ENCODE measurements around the gene SSBP3.
"Not testable (repeated sequence)": the region's sequence is repeated elsewhere in the genome, so short reads cannot be mapped to it uniquely, and the experiment has no call there.

SSBP3 gene

DNA sequence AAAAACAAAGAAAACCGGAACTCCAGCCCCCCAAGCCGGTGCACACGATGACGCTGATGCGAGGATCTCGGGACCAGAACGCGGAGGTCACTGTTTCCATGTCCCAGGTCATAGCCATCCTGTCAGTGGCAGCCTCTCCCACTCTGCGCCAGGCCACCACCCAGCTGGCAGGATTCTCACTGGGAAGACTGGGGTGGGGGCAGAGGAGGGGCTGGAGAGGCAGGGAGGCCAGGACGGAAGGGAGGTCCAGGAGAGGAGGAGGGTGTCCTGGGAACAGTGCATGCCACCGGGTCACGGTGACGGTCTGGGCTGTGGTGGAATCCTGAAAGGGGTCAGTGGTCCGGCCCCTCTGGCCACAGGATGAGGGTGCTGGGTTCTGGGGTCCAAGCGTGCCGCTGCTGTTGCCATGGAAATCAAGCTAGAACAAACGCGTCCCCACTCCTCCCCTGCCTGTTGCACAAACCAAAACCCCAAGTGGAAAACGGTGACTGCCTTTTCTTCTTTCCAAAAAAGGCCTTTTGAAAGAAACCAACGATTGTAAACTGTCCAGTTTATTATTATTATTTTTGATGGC, 180.1 kb downstream of the SSBP3 start:
- DNase-seq (ENCODE audit: low read depth in 1 of 2, low spot score in 1 of 2) = no peak

DNA sequence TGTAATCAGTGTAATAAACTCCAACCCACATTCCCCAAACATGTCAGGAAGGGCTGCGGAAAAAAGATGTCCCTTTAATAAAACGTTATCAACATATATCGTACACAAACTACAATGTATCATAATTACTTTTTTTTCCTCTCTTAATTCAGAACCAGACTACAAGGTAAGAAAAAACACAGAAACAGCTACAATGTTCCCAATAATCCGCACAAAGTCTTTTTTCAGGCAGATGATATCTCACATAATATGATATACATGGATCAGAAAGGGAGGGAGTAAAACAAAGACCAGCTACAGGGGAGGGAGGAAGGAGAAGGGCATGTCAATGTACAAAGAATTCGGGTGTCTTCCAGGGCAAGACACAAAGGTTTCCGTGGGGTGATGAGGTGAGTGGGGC, 180.8 kb downstream of the SSBP3 start:
- DNase-seq (ENCODE audit: low read depth in 1 of 2, low spot score in 1 of 2) = no peak

DNA sequence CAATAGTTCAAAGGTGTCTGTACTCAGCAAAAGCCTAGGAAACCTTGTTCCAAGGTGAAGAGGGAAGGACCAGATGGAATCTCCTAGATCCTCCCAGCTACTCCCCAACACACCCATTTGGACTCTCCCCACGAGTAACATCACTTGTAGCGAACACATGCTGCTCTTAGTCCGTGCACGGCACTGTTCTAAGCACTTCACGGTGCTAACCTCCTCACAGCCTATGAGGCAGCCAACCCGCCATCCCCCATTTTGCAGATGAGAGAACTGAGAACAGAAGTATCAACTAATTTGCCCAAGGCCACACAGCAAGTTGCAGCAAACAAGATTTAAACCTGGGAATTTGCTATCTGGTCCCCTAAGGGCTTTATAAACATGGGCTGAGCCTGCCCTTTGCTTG, 182.0 kb downstream of the SSBP3 start:
- no peak for DNase-seq (ENCODE audit: low read depth in 1 of 2, low spot score in 1 of 2)

DNA sequence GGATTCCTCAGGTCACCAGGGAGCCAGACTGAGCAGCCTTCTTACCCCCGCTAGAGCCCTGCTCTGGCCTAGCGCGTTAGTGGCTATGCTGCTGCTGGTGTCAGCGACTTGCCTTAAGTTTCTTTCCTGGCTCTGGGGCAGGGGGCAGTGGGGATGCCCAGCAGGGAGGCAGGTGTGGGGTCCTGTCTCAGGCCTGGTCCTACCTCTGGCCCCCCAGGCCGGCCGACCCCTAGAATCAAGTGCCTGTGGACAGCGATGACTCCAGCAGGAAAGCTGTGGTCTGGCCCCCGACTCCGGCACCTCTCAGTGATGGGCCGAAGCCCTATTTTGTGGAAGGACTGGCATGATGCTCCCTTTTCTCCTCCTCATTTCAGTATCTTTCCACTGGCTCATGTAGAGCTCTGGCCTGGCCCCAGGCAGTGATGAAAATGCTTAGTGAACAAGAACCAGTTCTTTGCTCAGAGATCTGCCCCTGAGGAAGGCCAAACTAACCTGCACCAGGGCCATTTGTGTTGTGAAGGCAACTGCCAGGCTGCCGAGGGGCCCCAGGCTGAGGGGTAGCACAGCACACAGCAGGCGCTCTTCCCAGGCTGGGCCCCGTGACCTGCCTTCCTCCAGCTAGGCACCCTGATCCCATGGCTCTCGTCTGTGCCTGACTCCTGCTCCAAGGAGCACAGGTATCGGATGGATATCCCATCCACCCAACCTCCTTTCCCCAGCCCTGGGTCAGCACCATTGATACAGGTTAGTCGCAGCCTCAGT, 182.6 kb downstream of the SSBP3 start:
- DNase-seq (ENCODE audit: low read depth in 1 of 2, low spot score in 1 of 2) = no peak

DNA sequence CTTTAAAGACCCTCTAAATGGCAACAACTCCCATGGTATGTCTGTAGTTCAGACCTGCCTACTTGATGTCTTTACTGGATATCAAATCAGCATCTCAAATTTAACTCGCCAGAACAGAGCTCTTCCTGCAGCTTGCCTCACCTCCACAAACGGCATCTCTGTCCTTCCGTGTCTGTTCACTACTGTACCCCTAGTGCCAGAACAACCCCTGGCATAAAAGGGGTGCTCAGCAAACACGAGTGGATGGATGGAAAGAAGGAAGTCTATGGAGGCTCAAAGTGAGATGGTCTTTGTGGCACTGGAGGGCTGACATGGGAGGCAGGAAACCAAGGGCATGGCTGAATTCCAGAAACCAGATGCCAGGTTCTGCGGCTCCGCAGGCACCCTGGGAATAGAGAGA, 183.5 kb downstream of the SSBP3 start:
- DNase-seq (ENCODE audit: low read depth in 1 of 2, low spot score in 1 of 2) = no peak

DNA sequence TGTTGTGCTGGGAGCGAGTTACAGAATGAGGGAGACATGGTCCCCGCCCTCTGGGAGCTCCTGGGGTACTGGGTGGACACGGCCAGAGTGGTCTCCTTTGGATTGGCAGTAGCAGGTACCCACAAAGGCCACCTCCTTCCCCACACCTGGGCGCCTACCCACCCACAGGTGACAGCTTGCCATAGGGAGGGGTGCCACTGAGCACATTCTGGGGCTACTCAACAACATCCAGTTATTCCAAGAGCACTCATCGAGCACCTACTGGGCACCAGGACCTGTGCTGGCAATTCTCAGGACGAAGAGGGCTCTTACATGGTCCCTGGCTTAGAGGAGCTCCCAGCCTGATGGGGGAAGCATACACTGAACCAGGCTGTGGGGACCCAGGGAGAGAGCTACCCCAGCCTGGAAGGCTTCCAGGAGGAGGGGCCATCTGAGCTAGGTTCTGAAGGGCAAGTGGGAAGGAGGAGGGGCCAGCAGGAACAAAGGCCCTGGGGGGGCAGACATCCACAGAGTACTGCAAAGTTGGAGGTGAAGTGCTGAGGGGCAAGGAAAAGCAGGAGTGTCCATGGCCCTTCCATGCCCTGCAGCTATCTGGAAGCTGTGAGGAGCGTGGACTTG, 184.2 kb downstream of the SSBP3 start:
- no peak for DNase-seq (ENCODE audit: low read depth in 1 of 2, low spot score in 1 of 2)

DNA sequence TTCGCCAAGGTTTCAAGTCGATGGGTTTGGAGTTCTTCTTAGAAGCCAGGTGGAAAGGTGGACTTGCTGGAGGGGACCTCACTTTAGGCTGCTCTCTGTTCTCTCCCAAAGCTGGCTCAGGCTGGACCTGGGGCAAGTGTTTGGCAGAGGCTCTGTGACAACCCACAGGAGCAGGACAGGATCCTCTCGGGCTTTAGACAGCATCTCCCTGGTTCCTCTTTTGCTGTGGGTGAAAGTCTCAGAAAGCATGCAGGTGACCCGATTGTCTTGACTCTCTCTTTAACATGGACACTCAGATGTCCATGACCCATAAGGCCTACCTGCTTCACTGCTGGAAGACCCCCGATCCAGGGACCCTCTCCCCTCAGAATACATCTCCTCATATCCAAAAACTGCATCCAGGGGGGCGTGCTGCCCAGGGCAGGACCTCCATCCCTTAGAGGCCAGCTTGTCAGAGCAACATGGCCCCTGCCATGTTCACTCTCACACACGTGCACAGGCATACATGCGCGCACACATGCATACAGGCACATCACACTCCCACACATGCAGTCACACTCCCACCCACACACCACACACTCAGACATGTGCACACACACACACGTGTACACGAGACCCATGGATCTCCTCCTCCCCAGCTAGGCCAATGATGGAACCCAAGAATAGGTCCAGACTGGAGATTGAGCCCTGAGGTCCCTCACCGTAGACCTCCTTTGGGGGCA, 184.9 kb downstream of the SSBP3 start:
- DNase-seq (ENCODE audit: low read depth in 1 of 2, low spot score in 1 of 2) = no peak

DNA sequence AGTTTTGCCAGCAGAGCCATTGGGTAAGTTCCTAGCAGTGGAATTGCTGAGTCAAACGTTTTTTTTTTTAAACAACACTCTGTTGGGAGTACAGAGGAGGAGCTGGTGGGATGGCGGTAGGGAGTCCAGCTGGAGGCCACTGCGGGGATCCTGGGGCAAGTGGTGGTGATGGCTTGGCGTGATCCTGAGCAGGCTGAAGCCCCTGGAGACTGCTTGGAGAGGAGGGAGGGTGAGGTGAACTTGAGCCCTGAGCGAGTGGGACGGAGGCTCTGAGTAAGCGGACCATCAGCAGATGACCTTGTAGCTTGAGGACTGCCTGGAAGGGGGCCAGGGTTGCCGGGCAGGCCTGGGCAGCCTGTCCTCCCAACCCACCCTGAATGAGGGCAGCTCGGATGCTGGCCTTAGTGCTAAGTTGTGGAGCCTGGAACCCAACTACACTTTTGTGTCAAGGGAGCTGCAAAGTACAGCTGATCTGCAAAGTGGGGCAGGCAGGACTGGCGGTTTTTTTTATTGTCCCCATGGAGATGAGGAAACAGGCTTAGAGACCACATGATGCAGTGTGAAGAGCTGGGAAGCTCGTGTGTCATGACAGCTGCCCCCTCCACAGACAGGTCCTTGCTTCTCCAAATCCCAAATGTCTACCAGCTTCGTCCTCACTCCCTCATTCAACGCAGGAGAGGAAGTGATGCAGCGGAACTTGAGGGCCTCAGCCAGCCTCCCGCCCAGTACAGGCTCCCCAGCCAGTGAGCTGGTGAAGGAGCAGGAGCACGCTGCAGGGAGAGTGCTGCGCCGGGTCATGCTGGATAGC, 186.0 kb downstream of the SSBP3 start:
- no peak for DNase-seq (ENCODE audit: low read depth in 1 of 2, low spot score in 1 of 2)

DNA sequence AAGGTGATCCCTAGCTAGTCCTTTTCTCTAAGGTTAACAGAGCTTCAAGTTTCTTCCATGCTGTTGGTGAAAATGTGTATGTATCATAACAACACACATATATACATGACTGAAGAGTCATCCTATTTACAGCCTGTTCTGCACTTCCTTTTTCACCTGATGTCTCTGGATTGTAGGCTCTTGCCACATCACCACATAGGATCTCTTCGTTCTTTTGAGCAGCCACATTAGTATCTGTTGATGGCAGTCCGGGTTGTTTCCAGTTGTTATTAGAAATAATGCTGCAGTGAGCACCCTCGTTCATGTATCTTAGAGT, 186.5 kb downstream of the SSBP3 start:
- no peak for DNase-seq (ENCODE audit: low read depth in 1 of 2, low spot score in 1 of 2)

DNA sequence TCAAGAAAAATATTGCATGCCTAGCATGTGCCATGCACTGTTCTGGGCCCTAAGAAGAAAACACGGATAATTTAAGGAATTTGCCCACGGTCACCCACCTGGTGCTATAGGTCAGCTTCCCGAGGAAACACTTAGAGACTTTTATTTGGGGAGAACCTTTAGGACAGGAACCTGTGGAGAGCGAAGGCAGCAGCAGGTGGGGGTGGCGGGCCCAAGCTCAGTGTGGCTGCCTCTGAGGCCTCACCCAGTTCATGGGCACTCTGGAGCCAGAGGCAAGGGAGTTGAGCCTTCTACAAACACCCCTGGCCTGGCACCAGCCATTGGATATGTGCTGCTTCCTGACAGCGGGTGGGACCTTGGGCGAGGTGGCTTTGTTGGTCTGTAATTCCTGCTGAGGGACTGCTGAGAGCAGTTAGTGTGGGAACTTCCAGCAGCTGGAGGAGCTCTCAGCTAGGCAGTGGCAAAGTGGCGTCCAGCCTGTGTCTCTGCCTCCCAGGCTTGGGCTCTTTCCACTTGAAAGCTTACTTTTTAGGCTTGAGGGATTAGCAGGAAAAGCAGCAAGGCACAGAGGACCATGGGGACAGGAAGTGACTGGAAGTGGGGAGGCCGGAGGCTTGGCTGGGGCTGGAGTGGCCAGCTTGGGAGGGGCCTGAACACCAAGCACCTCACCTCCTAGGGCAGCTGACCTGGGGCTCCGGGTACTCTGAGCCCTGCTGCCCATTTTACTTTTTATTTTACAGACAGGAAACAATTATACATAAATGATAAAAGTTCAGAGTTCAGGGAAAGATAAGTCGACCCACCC, 187.1 kb downstream of the SSBP3 start:
- DNase-seq (ENCODE audit: low read depth in 1 of 2, low spot score in 1 of 2) = no peak

DNA sequence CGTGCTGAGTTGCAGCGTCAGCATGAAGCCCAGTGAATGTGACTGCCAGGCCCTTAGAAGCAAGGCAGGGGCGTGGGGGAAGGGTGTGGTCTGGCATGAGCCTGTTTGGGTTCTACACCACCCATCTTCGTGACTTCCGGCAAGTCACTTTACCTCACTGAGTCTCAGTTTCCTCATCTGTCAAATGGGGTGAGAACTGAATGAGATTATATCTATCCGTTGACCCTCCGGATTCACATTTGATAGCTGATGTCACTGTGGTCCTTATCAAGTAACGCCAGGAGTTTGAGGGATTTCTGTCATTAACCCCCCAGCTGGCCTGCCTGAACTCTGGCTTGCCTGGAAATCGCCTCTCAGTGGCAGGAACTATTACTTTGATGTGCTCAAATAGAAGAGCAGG, 190.7 kb downstream of the SSBP3 start:
- DNase-seq (ENCODE audit: low read depth in 1 of 2, low spot score in 1 of 2) = no peak

DNA sequence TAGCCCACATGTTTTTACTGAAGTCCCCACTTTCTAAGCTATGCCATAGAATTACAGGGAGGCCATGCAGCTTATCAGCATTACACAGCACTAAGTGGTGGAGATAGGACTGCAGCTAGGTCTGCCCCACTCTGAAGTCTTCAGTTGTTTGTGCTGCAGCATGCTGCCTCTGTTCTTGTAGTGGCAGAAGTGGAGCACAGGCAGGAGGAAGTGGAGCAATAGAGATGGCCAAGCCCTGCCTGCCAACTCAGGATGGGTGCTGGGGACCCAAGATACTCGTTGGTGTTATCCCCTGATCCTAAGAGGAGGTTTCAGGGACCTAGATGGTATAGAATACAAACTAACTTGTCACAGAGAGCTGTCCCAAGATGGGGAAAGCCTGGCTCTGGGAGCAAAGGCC, 193.3 kb downstream of the SSBP3 start:
- DNase-seq (ENCODE audit: low read depth in 1 of 2, low spot score in 1 of 2) = no peak

DNA sequence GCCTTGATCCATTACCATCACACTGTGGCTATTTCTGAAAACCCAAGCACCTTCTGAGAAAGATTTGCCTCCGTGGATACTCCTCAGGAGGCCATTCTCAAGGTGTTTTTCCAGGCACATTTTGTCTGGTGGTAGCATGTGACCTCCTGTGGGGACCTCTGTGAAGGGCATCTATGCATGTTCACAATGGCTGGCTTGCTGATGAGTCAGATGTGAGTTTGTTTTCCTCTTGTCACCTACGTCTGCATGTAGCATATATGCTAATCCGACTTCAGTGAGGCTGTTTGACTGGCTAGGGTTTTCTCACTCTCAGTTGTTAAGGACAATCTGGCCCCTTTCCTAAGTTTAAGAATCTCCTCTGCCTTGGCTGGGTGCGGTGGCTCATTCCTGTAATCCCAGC, 198.3 kb downstream of the SSBP3 start:
- not testable (repeated sequence) for DNase-seq (ENCODE audit: low read depth in 1 of 2, low spot score in 1 of 2)

DNA sequence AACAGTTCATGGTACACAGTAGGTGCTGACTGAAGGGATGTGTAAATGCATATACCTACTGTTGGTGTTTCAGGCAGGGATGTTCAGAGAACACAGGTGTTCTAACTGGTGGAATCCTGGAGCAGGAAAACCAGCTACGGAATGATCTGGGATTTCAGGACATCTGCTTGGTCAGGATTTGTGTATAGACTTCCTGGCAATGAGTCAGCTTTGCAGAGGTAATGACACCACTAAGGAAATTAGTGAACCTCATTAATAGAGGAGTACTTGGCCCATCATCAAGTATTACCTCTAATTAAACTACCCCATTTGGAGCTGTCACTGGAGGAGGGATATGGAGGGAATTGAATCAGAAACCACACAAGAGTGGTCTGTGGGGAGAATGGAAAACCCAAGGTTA, 198.9 kb downstream of the SSBP3 start:
- DNase-seq (ENCODE audit: low read depth in 1 of 2, low spot score in 1 of 2) = no peak

DNA sequence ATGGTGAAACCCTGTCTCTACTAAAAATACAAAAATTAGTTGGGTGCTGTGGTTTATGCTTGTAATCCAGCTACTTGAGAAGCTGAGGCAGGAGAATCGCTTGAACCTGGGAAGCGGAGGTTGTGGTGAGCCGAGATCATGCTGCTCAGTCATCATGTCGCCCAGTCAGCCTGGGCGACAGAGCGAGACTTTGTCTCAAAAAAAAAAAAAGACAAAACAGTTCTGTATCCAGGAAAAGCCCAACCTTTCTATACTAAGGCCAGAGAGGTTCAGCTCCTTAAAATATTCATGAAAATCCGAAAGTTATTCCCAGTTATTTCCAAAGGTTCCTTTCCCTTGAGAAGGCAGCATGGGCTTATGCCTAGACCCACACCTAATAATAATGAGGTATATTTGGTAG, 202.0 kb downstream of the SSBP3 start:
- no peak for DNase-seq (ENCODE audit: low read depth in 1 of 2, low spot score in 1 of 2)

DNA sequence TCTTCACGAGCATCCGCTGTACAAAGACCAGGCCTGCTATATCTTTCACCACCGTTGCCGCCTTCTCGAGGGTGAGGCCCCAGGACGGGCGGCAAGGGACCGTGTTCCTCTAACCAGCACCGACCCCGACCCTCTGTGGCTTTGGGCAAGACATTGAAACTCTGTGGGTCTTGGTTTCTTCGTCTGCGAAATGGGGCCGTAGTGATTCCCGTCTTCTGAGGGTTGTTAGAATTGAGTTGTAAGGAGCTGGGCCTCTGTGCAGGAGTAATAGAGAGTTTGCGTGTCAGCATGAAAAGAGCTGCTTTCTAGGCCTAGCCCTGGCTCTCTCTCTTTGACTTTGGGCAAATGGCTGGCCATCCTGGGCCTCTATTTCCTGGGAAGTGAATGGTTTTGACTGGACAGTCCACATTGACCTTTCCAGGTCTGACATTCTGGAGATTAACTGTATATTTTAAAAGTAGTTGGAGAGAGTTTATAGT, 205.6 kb downstream of the SSBP3 start:
- no peak for DNase-seq (ENCODE audit: low read depth in 1 of 2, low spot score in 1 of 2)

DNA sequence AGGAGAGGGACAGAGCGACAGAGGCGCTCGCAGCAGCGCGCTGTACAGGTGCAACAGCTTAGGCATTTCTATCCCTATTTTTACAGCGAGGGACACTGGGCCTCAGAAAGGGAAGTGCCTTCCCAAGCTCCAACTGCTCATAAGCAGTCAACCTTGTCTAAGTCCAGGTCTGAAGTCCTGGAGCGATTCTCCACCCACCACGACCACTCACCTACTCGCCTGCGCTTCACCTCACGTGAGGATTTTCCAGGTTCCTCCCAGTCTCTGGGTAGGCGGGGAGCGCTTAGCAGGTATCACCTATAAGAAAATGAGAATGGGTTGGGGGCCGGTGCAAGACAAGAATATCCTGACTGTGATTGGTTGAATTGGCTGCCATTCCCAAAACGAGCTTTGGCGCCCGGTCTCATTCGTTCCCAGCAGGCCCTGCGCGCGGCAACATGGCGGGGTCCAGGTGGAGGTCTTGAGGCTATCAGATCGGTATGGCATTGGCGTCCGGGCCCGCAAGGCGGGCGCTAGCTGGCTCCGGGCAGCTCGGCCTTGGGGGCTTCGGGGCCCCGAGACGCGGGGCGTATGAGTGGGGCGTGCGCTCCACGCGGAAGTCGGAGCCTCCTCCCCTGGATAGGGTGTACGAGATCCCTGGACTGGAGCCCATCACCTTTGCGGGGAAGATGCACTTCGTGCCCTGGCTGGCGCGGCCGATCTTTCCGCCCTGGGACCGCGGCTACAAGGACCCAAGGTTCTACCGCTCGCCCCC, 206.3 kb downstream of the SSBP3 start, which contains the start of the genes CYB5RL and MRPL37:
TSS of gene CYB5RL (minus strand) at position 266 of the 754 bp plus-strand sequence. CDS start 4,414 bp downstream, outside the sequence.
TSS of gene MRPL37 (plus strand) at position 403 of the 754 bp plus-strand sequence. CDS start at position 480, 77 bp downstream.
- peak; percentile 72 to 76 for DNase-seq (ENCODE audit: low read depth in 1 of 2, low spot score in 1 of 2)

DNA sequence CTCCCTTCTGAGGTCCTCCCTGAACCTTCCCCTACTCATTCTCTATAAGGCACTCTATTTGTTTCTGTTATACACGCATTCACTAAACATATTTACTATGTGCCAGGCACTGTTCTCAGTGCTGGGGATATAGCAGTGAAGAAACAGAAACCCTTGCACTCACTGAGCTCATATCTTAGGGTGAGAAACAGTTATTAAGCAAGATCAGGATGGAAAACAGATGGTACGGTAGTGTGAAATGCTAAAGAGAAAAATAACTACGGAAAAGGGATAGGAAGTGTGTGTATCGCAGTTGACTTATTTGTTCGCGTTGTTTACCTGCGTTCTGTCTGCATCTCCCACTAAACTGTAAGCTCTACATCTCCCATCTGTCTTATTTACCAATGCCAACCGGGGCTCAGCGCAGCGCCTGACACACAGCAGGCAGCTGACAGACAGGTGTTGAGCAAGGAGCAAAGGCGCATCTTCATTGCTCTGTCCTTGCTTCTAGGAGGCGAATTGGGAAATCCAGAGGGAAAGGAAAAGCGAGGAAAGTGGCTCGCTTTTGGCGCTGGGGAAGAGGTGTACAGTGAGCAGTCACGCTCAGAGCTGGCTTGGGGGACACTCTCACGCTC, 206.9 kb downstream of the SSBP3 start:
- DNase-seq (ENCODE audit: low read depth in 1 of 2, low spot score in 1 of 2) = no peak

DNA sequence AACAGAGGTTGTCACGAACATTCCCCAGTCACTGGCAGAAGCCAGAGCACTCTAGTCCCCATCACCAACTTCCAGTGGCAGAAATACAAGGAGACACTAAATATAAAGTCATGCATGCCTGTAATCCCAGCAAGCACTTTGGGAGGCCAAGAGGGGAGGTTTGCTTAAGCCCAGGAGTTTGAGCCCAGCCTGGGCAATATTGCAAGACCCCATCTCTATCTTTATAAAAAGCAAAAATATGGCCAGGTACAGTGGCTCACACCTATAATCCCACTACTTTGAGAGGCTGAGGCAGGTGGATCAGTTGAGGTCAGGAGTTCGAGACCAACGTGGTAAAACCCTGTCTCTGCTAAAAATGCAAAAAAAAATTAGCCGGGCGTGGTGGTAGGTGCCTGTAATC, 212.7 kb downstream of the SSBP3 start:
- DNase-seq (ENCODE audit: low read depth in 1 of 2, low spot score in 1 of 2) = no peak

Measured in stimulated activated CD4-positive, alpha-beta T cell treated with anti-CD3 and anti-CD28 coated beads, Interleukin-15, amount 100 ng/mL, for 1 hour (primary cell).